Activated CD4-positive, alpha-beta T cell treated with anti-CD3 and anti-CD28 coated beads for 4 hours (primary cell): Measurements from ENCODE around the gene PSMA5.
"Not testable (repeated sequence)": the region's sequence is repeated elsewhere in the genome, so short reads cannot be mapped to it uniquely, and the experiment has no call there.

Experiments used
- DNase-seq, 2 donors: peaks; one replicate each; pipeline ENCODE4 v3.0.0-alpha.2; 2020

Gene PSMA5

GRCh38 chr1:109426281-109427170 is at the start of gene PSMA5:
Gene PSMA5 (minus strand): TSS chr1:109426448. CDS start chr1:109426330, 118 bp downstream.
- DNase-seq, result peak; percentile 91 to 95

GRCh38 chr1:109475261-109475660 is 49.0 kb upstream of the PSMA5 start:
- no peak for DNase-seq

GRCh38 chr1:109474697-109475096 is 48.4 kb upstream of the PSMA5 start:
- no peak for DNase-seq

GRCh38 chr1:109473284-109474057 is 47.2 kb upstream of the PSMA5 start:
- DNase-seq, result not testable (repeated sequence)

- no peak for DNase-seq
These were observed 46.5 kb upstream of the PSMA5 start for GRCh38 chr1:109472779-109473178.

- no peak for DNase-seq
These were observed 44.0 kb upstream of the PSMA5 start for GRCh38 chr1:109470245-109470644.

- no peak for DNase-seq
These were observed 42.7 kb upstream of the PSMA5 start for GRCh38 chr1:109468903-109469302.

GRCh38 chr1:109468061-109468460 is 41.8 kb upstream of the PSMA5 start:
- DNase-seq, result no peak

GRCh38 chr1:109467301-109467777 is 41.1 kb upstream of the PSMA5 start:
- no peak for DNase-seq

GRCh38 chr1:109466452-109467300 is 40.4 kb upstream of the PSMA5 start, which contains the start of gene SYPL2:
Gene SYPL2 (plus strand): TSS chr1:109466546. CDS start chr1:109466844, 298 bp downstream.
- DNase-seq, result no peak

GRCh38 chr1:109466125-109466451 is 39.8 kb upstream of the PSMA5 start:
- no peak for DNase-seq

- DNase-seq, result no peak
These were observed 31.6 kb upstream of the PSMA5 start for GRCh38 chr1:109457819-109458218.

GRCh38 chr1:109454497-109455133 is 28.4 kb upstream of the PSMA5 start:
- DNase-seq, result no peak

- no peak for DNase-seq
These were observed 21.3 kb upstream of the PSMA5 start for GRCh38 chr1:109447524-109447923.

- not testable (repeated sequence) for DNase-seq
These were observed 19.9 kb upstream of the PSMA5 start for GRCh38 chr1:109445949-109446695.

- no peak for DNase-seq
These were observed 18.1 kb upstream of the PSMA5 start for GRCh38 chr1:109444346-109444745.

GRCh38 chr1:109443476-109443875 is 17.2 kb upstream of the PSMA5 start:
- DNase-seq, result no peak

- no peak for DNase-seq
These were observed 14.8 kb upstream of the PSMA5 start for GRCh38 chr1:109441069-109441468.

- no peak for DNase-seq
These were observed 12.6 kb upstream of the PSMA5 start for GRCh38 chr1:109438798-109439297.

GRCh38 chr1:109434484-109434883 is 8.2 kb upstream of the PSMA5 start:
- DNase-seq, result no peak

- no peak for DNase-seq
These were observed 7.1 kb upstream of the PSMA5 start for GRCh38 chr1:109433322-109433721.
